K562 (cell line): ENCODE measurements around the gene HCN1. TPM values are rescaled to one million over a fixed set of nuclear protein-coding genes. Genes with fewer than 3 reads are reported as not detected.

Experiments used
- ATAC-seq: fragments of 200-7000 bp; cut with Tn5 transposase; 3 replicates; pipeline ENCODE4 v1.9.1; 2020; ENCODE audit warnings: moderate library complexity
- BruUV-seq: library from RNA; stranded (reverse); fragments of 400-500 nt; replicated peaks from 2 replicates; lab custom pipeline; 2021; lab: Mats Ljungman, UMichigan
- CTCF ChIA-PET: fragments of 300-600 bp; formaldehyde crosslinking; extraction: SDS; loops from one replicate; lab custom pipeline; 2021; ENCODE audit warnings: low intra/inter-chr PET ratio; lab: Yijun Ruan, JAX
- POLR2A ChIA-PET: fragments of 300-600, 350-650 bp; sonication (Branson Sonifier 250); formaldehyde crosslinking; extraction: SDS; loops from one replicate; lab custom pipeline; 2021; ENCODE audit warnings: antibody characterized with exemption, inconsistent platforms; lab: Yijun Ruan, JAX
- DNase-seq, 4 experiments: peaks; one replicate each; pipeline versions ENCODE4 v3.0.0 to v3.0.0-alpha.2; 2011 to 2018; ENCODE audit warnings: low spot score in 3 of 4, mixed read lengths in 3 of 4; ENCODE audit errors: extremely low read depth in 1 of 4
- FAIRE-seq: peaks from 2 replicates; lab custom pipeline; 2011; peaks lifted over from hg19 to GRCh38; lab: Jason Lieb, UNC
- H2AFZ ChIP-seq: 2 replicates; pipeline ENCODE4 v1.6.0; 2011; ENCODE audit warnings: low read depth, low read length, control low read depth, inconsistent platforms
- H3K27ac ChIP-seq: fragments of 200-600 bp; 3 replicates; pipeline ENCODE4 v1.8.0; 2011; ENCODE audit warnings: low read depth, mild to moderate bottlenecking, control low read depth, inconsistent platforms, low read length, moderate library complexity, mixed read lengths; ENCODE audit errors: extremely low read depth
- H3K27me3 ChIP-seq, 2 experiments: fragments of 300-600 bp in 1 of 2; 2 replicates in 1 of 2; 3 replicates in 1 of 2; pipeline versions ENCODE4 v1.6.0 to v1.8.0; 2011; ENCODE audit warnings: inconsistent platforms in 2 of 2, low read length in 2 of 2, mild to moderate bottlenecking in 1 of 2, mixed read lengths in 1 of 2, moderate library complexity in 1 of 2; ENCODE audit not compliant: control insufficient read depth in 2 of 2, insufficient read depth in 2 of 2
- H3K36me3 ChIP-seq: fragments of 300-600 bp; 3 replicates; pipeline ENCODE4 v1.8.0; 2011; ENCODE audit warnings: mild to moderate bottlenecking, low read length, inconsistent platforms; ENCODE audit not compliant: control insufficient read depth, insufficient read depth
- H3K4me1 ChIP-seq, 2 experiments: fragments of 200-600 bp in 1 of 2; replicated peaks in 1 of 2; 2 replicates in 1 of 2; 3 replicates in 1 of 2; pipeline versions ENCODE4 v1.5.1 to v1.8.0; 2011; ENCODE audit warnings: inconsistent platforms in 2 of 2, low read length in 2 of 2, mild to moderate bottlenecking in 1 of 2, mixed read lengths in 1 of 2, moderate library complexity in 1 of 2; ENCODE audit not compliant: control insufficient read depth in 2 of 2, insufficient read depth in 2 of 2
- H3K4me2 ChIP-seq: 2 replicates; pipeline ENCODE4 v1.6.1; 2011; ENCODE audit warnings: low read length, control low read depth, inconsistent platforms, mixed read lengths; ENCODE audit not compliant: insufficient read depth
- H3K4me3 ChIP-seq: fragments of 200-600 bp; sonication (generic), shearing (Covaris generic); 2 replicates; pipeline ENCODE4 v1.5.1; 2016; ENCODE audit warnings: control low read depth, inconsistent platforms
- H3K79me2 ChIP-seq: fragments of 200-600 bp; 3 replicates; pipeline ENCODE4 v1.8.0; 2011; ENCODE audit warnings: low read length, inconsistent platforms; ENCODE audit not compliant: control insufficient read depth, insufficient read depth
- H3K9ac ChIP-seq, 2 experiments: 2 replicates each; pipeline versions ENCODE4 v1.6.0 to v1.6.1; 2011; ENCODE audit warnings: low read depth in 2 of 2, low read length in 2 of 2, control low read depth in 1 of 2, inconsistent platforms in 1 of 2, mild to moderate bottlenecking in 1 of 2, mixed read lengths in 1 of 2; ENCODE audit not compliant: insufficient read depth in 1 of 2
- H3K9me1 ChIP-seq: one replicate; pipeline ENCODE4 v1.6.0; 2011; ENCODE audit warnings: inconsistent platforms, mild to moderate bottlenecking, low read length, moderate library complexity; ENCODE audit not compliant: control insufficient read depth, insufficient read depth
- H3K9me3 ChIP-seq: replicated peaks from 2 replicates; pipeline ENCODE4 v1.5.1; 2011; ENCODE audit warnings: low read depth, low read length, inconsistent platforms; ENCODE audit not compliant: control insufficient read depth, insufficient read depth
- H4K20me1 ChIP-seq: replicated peaks from 2 replicates; pipeline ENCODE4 v1.6.1; 2011; ENCODE audit warnings: low read length, inconsistent platforms, mixed read lengths; ENCODE audit not compliant: control insufficient read depth, insufficient read depth
- CHD1 ChIP-seq: fragments of 200-600 bp; sonication (generic); IDR thresholded peaks from one replicate; pipeline ENCODE4 v1.6.1; 2012; ENCODE audit warnings: mild to moderate bottlenecking, moderate library complexity, low read length, inconsistent platforms
- ETS2 ChIP-seq: IDR thresholded peaks from 2 replicates; pipeline ENCODE4 v1.6.1; 2016; ENCODE audit warnings: borderline replicate concordance, missing genetic modification characterization, mild to moderate bottlenecking, moderate library complexity, missing compliant biosample characterization; ENCODE audit not compliant: poor library complexity, severe bottlenecking
- FOXJ3 ChIP-seq: sonication (generic); formaldehyde crosslinking; IDR thresholded peaks from 2 replicates; pipeline ENCODE4 v1.4.0; 2020; ENCODE audit warnings: mild to moderate bottlenecking, missing genetic modification reagents
- XRCC4 ChIP-seq: IDR thresholded peaks from one replicate; pipeline ENCODE4 v1.6.1; 2011; ENCODE audit not compliant: insufficient read depth, insufficient read length; ENCODE audit errors: extremely low read depth
- ZNF707 ChIP-seq: fragments of 250-450 bp; sonication (Bioruptor Pico); conservative IDR thresholded peaks from 2 replicates; pipeline ENCODE4 v1.8.0; 2022; ENCODE audit warnings: inconsistent platforms, mild to moderate bottlenecking, moderate library complexity
- WGBS: fragments of 100-300 bp; shearing (Covaris generic); methylation state at CpG from one replicate; pipeline ENCODE4 v1.1.6; 2016; ENCODE audit warnings: low coverage, mixed read lengths; ENCODE audit not compliant: insufficient coverage; ENCODE audit errors: missing lambda C conversion rate; 5-methylcytosine and 5-hydroxymethylcytosine counted together
- in situ Hi-C: fragments of 300-500 bp; cut with MboI; formaldehyde crosslinking; loops from 4 replicates; pipeline ENCODE4 v1.15.0; 2018; ENCODE audit warnings: inconsistent platforms, mixed read lengths
- intact Hi-C: fragments of 100-400 bp; cut with micrococcal nuclease; formaldehyde crosslinking; loops from 2 replicates; pipeline ENCODE4 v1.14.2; 2022
- polyA plus RNA-seq, 8 experiments: library from polyadenylated mRNA; depleted of rRNA in 4 of 8; stranded (reverse) in 5 of 8; unstranded in 3 of 8; fragments of >200 nt; fragmentation: Nextera tagmentation in 2 of 8; fragmentation: Illumina TruSeq in 1 of 8; extraction: Ambion mirVana in 2 of 8; extraction: Trizol in 1 of 8; gene quantifications; 2 replicates each; pipeline versions ENCODE4 v1.2.1 to v1.2.3, GENCODE V29; 2011 to 2014; ENCODE audit warnings: inconsistent platforms in 1 of 8, missing spikeins in 1 of 8
- total RNA-seq, 7 experiments: library from RNA; depleted of rRNA in 6 of 7; stranded (reverse); fragments of >200 nt in 6 of 7; fragmentation: Illumina TruSeq in 2 of 7; extraction: Trizol in 2 of 7; gene quantifications; 2 replicates each; pipeline versions ENCODE4 v1.2.1 to v1.2.3, GENCODE V29; 2011 to 2021; ENCODE audit warnings: low replicate concordance in 1 of 7
- TF ChIP-seq, protein P1 (sequence below): fragments of 250-450 bp; sonication (Bioruptor Pico); IDR thresholded peaks from 2 replicates; pipeline ENCODE4 v1.9.0; 2021; ENCODE audit warnings: mild to moderate bottlenecking
- TF ChIP-seq, protein P2 (sequence below): fragments of 450-650 bp; conservative IDR thresholded peaks from 2 replicates; pipeline ENCODE4 v1.6.1; 2016; ENCODE audit warnings: missing genetic modification characterization, low read depth, mild to moderate bottlenecking, control low read depth, missing compliant biosample characterization
- TF ChIP-seq, protein P3 (sequence below): fragments of 250-450 bp; sonication (Bioruptor Pico); IDR thresholded peaks from 2 replicates; pipeline ENCODE4 v1.8.0; 2021; ENCODE audit warnings: moderate library complexity, mild to moderate bottlenecking, inconsistent platforms

Gene HCN1
- total and polyA plus RNA-seq, 9 of the 15 experiments (the other 6 are each of a cell fraction or from before 2014, with no cell fraction given): not detected

DNA sequence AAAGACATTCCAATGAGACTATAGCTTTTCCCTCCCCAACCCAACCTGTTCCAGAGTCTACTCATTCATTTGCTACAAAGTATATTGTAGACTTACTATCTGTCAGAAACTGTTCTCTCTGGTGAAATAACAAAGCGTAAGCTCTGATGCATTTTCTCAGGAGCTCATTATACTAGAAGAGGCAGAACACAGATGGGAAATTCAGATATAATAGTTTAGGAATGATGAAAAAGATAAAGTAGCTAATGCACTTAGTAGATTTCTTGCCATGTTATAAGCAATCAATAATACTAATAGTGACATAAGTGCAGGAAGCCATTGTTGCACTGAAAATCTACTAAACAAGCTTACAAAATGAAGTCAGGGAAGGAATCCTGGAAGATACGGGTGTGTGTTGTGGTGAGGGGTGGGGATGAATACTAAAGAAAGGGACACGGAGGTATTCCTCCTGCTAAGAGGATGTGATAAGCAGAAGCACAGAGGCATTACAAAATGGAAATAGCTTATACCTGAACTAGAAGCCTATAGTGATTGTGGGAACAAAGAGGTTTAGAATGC is 78.2 kb downstream of the HCN1 start:
- Histone ChIP-seq H3K4me3 (no peak overlapping the region), H3K27ac (no peak overlapping the region), H3K4me1 (no peaks in the 10 kb centered on the region), H4K20me1 (no peaks in the 10 kb centered on the region), H3K79me2 (no peaks in the 10 kb centered on the region), H3K27me3 (no peaks in the 10 kb centered on the region), H3K36me3 (no peaks in the 10 kb centered on the region), H3K9ac (no peak overlapping the region), H3K9me1 (no peaks in the 10 kb centered on the region), H3K9me3 (no peaks in the 10 kb centered on the region), H3K4me2 (no peak overlapping the region), H2AFZ (no peak overlapping the region)
- TF ChIP-seq CHD1: no peak
- TF ChIP-seq ZNF707 (CRISPR knock-in tag): no peak
- TF ChIP-seq, protein P1, sequence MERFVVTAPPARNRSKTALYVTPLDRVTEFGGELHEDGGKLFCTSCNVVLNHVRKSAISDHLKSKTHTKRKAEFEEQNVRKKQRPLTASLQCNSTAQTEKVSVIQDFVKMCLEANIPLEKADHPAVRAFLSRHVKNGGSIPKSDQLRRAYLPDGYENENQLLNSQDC (CRISPR knock-in tag): no peak
- TF ChIP-seq, protein P2, sequence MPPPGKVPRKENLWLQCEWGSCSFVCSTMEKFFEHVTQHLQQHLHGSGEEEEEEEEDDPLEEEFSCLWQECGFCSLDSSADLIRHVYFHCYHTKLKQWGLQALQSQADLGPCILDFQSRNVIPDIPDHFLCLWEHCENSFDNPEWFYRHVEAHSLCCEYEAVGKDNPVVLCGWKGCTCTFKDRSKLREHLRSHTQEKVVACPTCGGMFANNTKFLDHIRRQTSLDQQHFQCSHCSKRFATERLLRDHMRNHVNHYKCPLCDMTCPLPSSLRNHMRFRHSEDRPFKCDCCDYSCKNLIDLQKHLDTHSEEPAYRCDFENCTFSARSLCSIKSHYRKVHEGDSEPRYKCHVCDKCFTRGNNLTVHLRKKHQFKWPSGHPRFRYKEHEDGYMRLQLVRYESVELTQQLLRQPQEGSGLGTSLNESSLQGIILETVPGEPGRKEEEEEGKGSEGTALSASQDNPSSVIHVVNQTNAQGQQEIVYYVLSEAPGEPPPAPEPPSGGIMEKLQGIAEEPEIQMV: no peak
- no peak for TF ChIP-seq FOXJ3 (CRISPR knock-in tag)
- TF ChIP-seq XRCC4: no peak
- TF ChIP-seq, protein P3, sequence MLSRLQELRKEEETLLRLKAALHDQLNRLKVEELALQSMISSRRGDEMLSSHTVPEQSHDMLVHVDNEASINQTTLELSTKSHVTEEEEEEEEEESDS (CRISPR knock-in tag): no peak
- no peak for TF ChIP-seq ETS2 (tag)
- FAIRE-seq (no peak), ATAC-seq (no peak), DNase-seq (no peak)
- ChIA-PET POLR2A (no interaction called here), CTCF (no interaction called here)
- intact Hi-C loops: no loop called here
- WGBS: 0% methylated on average over 3 of the region's 3 CpGs
- in situ Hi-C loops: no loop called here
- no TSS peak for BruUV-seq
